ENCODE results near the gene TTC31.

The TTC31 gene

DNA sequence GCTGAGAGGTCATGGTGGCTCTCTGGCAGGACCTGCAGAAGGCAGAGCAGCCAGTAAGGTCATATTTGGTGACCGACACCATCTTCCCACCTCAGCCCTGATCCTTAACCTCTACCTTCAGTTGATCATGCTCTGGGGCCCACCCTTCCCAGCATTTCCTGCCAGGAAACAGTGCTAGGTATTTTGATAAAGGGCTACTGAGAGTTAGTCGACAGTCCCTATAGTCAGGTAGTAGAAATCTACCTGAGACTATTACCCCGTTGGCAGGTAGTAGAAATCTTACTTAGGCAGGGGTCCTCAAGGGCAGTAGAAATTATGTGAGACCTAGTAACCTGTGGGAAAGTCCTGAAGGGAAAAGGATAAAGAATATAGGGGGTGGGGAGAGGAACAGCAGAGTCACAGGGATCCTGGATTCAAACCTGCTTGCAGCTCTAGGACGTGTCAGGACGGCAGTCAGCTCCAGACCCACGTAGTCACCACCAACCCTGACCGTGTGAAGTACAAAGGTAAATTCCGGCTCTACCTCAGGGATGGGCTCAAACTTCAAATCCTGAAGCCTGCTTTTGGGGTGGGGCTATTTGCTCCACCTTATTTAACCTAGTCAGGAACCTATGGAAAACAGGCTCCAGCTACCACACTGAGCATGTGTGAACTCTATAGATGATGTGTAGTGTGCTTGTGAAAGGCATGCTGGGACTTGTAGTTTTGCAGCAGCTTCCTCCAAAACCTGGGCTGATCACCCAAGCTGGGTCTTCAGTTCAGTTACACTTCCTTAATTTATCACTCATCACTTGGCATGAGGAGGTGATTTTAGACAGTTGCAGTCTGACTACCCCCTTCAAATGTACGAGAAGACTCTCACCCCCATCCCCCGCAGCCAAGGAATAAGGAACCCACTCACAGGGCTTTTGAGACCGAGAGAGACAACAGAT, 43.1 kb downstream of the TTC31 start, which contains the start of gene DQX1:
Gene DQX1, minus strand, starts transcription at position 515 of the 932 bp plus-strand sequence. Its CDS starts 502 bp downstream, at position 13.
- peak; percentile 55 to 58 for DNase-seq
- no peak for TF ChIP-seq POLR2A (IDR thresholded peaks at IDR 0.05; ENCODE audit: low read length)
- TF ChIP-seq GATA1 (IDR thresholded peaks at IDR 0.05; ENCODE audit: low read depth, low read length): no peak

- TF ChIP-seq GATA1 (IDR thresholded peaks at IDR 0.05; ENCODE audit: low read depth, low read length): no peak
These were observed 43.9 kb downstream of the TTC31 start for GRCh38 chr2:74526649-74527230.

DNA sequence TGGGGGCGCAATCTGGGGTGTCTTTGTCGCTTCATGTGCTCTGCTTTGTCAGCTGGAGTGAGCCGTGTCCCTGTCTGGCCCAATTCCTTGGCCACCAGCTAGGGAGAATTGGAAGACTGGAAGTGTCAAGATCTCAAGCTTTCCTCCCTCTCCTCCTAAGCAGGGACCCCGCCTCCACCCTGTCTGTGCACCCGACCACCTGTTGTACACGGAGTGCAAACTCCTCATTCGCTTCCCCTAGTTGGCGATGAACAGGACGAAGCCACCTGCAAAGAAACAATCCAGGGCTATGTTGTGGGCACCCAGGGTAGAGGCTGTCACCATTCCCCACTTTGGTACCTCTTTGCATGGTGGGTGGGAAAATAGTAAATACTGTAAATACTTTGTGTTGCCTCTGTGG, 44.9 kb downstream of the TTC31 start:
- no peak for TF ChIP-seq GATA1 (IDR thresholded peaks at IDR 0.05; ENCODE audit: low read depth, low read length)
- no peak for TF ChIP-seq POLR2A (IDR thresholded peaks at IDR 0.05; ENCODE audit: low read length)
- no peak for DNase-seq

More at GRCh38 chr2:74526649-74527230, 43.9 kb downstream of the TTC31 start:
- no peak for DNase-seq

DNA sequence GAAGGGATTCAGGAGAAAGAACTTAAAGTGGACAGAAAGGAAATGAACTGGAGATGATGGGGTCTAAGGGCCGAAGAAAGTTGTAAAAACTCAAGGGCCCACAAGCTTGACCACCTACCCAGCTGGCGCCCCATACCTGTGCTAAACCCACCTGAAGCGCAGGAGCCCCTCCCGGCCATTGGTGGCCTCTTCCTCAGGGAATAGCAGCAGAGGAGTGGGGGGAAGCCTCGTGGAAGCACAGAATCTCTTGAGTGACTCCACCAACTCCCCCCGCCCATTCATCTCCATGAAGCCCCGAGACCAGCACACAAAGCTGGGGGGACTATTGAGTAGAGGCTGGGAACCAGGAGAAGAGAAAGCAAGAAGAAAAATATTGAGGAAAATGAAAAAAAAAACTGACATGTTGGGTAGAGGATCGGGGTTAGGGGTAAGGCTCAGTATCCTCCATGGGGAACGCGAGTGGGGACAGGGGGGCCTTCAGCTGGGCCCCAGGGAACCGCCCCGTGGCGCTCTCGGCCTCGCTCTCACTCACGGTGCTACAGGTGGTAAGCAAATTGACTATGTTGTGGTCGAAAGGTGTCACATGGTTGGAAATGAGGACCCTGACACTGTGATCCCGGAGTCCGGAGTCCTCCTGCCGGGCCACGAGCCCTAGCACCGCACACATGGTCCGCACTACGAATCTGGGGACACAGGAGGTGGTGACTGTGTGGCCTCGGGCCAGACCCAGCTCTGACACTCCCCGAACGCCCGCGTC, 45.9 kb downstream of the TTC31 start:
- TF ChIP-seq GATA1 (IDR thresholded peaks at IDR 0.05; ENCODE audit: low read depth, low read length) (no peak), POLR2A (IDR thresholded peaks at IDR 0.05; ENCODE audit: low read length) (no peak)
- DNase-seq: no peak

DNA sequence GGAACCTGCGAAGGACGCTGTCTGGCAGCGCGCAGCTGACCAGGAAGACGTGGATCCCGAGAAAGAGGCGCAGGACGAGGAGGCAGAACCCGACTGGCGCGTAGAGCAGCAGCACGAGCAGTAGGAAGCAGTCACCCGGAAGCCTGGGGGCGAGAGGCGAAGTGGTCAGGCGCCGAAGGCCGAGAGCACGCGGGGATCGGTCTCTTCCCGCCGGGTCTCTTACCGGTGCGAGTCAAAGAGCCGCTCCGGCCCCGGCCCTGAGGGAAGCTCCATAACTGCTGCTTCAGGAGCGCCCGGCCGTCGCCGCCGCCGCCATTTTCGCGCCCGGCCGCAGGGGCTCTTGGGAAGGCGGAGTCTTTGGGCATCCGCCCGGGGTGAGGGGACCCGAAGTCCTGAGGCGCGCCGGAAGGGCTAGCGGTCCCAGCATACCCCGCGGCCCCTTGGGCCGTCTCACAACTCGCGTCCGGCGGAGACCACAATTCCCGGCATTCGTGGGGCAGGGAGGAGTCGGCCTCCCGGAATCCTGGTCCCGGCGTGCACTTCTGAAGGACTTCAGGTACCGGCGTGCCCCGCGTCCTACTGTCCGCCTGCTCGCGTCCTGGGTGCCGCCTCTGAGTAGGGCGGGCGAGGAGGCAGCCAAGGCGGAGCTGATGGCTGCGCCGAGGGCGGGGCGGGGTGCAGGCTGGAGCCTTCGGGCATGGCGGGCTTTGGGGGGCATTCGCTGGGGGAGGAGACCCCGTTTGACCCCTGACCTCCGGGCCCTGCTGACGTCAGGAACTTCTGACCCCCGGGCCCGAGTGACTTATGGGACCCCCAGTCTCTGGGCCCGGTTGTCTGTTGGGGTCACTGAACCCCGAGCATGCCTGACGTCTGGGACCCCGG, 46.7 kb downstream of the TTC31 start, which contains the start of the genes AUP1 and HTRA2:
Gene AUP1, minus strand, starts transcription at position 350 of the 882 bp plus-strand sequence. Its CDS starts 77 bp downstream, at position 273.
Gene HTRA2, plus strand, starts transcription at position 577 of the 882 bp plus-strand sequence. Its CDS starts 74 bp downstream, at position 651.
- DNase-seq: peak; percentile 98 to 99
- TF ChIP-seq POLR2A (IDR thresholded peaks at IDR 0.05; ENCODE audit: low read length) (peak; percentile 95), GATA1 (IDR thresholded peaks at IDR 0.05; ENCODE audit: low read depth, low read length) (no peak)

DNA sequence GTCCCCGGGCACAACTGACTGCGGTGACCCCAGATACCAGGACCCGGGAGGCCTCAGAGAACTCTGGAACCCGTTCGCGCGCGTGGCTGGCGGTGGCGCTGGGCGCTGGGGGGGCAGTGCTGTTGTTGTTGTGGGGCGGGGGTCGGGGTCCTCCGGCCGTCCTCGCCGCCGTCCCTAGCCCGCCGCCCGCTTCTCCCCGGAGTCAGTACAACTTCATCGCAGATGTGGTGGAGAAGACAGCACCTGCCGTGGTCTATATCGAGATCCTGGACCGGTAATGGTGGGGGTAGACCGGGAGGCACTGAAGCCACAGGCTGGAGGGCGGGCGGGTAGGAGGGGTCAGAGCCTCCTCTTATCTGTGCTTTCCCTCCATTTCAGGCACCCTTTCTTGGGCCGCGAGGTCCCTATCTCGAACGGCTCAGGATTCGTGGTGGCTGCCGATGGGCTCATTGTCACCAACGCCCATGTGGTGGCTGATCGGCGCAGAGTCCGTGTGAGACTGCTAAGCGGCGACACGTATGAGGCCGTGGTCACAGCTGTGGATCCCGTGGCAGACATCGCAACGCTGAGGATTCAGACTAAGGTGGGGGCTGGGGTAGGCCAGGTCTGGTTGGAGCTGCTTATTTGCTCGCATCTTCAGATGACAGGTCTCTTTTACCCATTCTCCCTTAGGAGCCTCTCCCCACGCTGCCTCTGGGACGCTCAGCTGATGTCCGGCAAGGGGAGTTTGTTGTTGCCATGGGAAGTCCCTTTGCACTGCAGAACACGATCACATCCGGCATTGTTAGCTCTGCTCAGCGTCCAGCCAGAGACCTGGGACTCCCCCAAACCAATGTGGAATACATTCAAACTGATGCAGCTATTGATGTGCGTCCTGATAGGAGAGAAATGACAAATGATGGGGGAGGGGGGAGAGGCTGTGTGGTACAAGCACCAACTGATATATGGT, 47.6 kb downstream of the TTC31 start:
- TF ChIP-seq POLR2A (IDR thresholded peaks at IDR 0.05; ENCODE audit: low read length): peak; percentile 89
- peak; percentile 63 for TF ChIP-seq GATA1 (IDR thresholded peaks at IDR 0.05; ENCODE audit: low read depth, low read length)
- DNase-seq: peak; percentile 97 to 99

GRCh38 chr2:74531666-74532065, 48.8 kb downstream of the TTC31 start:
- DNase-seq: no peak
- TF ChIP-seq GATA1 (IDR thresholded peaks at IDR 0.05; ENCODE audit: low read depth, low read length) (no peak), POLR2A (IDR thresholded peaks at IDR 0.05; ENCODE audit: low read length) (no peak)

DNA sequence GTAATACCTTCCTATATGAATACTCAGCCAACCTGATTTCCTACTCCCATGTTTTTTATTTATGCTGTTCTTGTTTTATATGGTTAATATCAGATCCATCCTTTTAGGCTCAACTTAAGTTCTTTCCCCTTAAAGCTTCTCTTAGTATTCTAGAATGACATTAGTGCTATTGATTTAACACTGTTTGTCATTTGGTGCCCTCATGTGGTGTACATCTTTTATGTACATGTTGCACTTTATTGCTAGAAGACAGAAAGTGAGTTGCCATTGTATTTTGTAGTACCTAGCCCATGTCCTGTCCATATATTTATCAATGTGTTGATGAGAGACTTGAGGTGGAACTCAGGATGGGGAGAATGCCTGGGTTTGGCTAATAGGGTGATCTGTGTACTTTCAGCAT, 49.3 kb downstream of the TTC31 start:
- DNase-seq: peak; percentile 70 to 81
- TF ChIP-seq GATA1 (IDR thresholded peaks at IDR 0.05; ENCODE audit: low read depth, low read length) (no peak), POLR2A (IDR thresholded peaks at IDR 0.05; ENCODE audit: low read length) (no peak)

GRCh38 chr2:74533464-74533863, 50.6 kb downstream of the TTC31 start:
- no peak for DNase-seq
- TF ChIP-seq GATA1 (IDR thresholded peaks at IDR 0.05; ENCODE audit: low read depth, low read length) (no peak), POLR2A (IDR thresholded peaks at IDR 0.05; ENCODE audit: low read length) (peak; percentile 29)

DNA sequence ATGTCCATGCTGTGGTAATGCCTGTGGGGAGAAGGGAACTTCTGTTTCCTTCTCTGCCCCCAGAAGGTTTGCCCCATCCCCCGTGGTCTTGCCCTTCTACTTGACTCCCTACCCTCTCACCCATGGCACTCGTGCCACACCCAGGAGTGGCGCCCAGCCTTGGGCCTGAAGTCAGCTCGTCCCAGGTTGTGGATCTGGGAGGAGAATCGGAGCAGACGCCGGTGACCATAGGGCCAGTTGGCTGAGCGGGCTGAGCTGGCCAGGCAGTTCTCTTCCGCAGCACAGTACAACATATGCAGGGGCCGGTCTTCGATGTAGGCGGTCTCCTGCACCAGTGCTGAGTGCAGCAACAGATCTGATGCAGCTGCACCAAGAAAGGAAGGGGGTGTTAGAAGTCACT, 51.5 kb downstream of the TTC31 start:
- DNase-seq: no peak
- TF ChIP-seq POLR2A (IDR thresholded peaks at IDR 0.05; ENCODE audit: low read length): peak; percentile 13
- TF ChIP-seq GATA1 (IDR thresholded peaks at IDR 0.05; ENCODE audit: low read depth, low read length): no peak

- no peak for DNase-seq
- TF ChIP-seq GATA1 (IDR thresholded peaks at IDR 0.05; ENCODE audit: low read depth, low read length) (no peak), POLR2A (IDR thresholded peaks at IDR 0.05; ENCODE audit: low read length) (no peak)
These were observed 52.6 kb downstream of the TTC31 start for GRCh38 chr2:74535440-74535965.
